H1 (cell line): ENCODE results near the gene ARMCX1. TPM values are rescaled to one million over a fixed set of nuclear protein-coding genes. Genes with fewer than 3 reads are reported as not detected.

Experiments
- CHD7 ChIP-seq: fragments of 300-600 bp; sonication (generic); IDR thresholded peaks from 2 replicates; pipeline ENCODE4 v1.7.1; 2012; ENCODE audit warnings: low read length, moderate library complexity, mild to moderate bottlenecking, inconsistent platforms; ENCODE audit not compliant: insufficient replicate concordance
- GABPA ChIP-seq: IDR thresholded peaks from 2 replicates; pipeline ENCODE4 v1.6.1; 2011; ENCODE audit warnings: mild to moderate bottlenecking, low read length, moderate library complexity, borderline replicate concordance; ENCODE audit not compliant: insufficient read depth
- HDAC2 ChIP-seq, 2 experiments: fragments of 300-600 bp in 1 of 2; sonication (generic) in 1 of 2; IDR thresholded peaks; 2 replicates each; pipeline ENCODE4 v1.6.1; 2011 to 2012; ENCODE audit warnings: low read depth in 2 of 2, low read length in 2 of 2, mild to moderate bottlenecking in 2 of 2, moderate library complexity in 2 of 2, borderline replicate concordance in 1 of 2, inconsistent platforms in 1 of 2
- HDAC6 ChIP-seq: IDR thresholded peaks from one replicate; pipeline ENCODE4 v1.7.1; 2012; ENCODE audit warnings: low read depth, mild to moderate bottlenecking, inconsistent platforms, low read length, moderate library complexity
- RFX5 ChIP-seq: IDR thresholded peaks from 2 replicates; pipeline ENCODE4 v1.6.1; 2011; ENCODE audit warnings: low read depth, low read length, improper control_type of control experiment, borderline replicate concordance
- YY1 ChIP-seq: IDR thresholded peaks from 2 replicates; pipeline ENCODE4 v1.6.1; 2011; ENCODE audit warnings: low read depth, mild to moderate bottlenecking, low read length
- polyA plus RNA-seq, 7 experiments: library from polyadenylated mRNA; depleted of rRNA in 3 of 7; stranded (reverse) in 5 of 7; unstranded in 2 of 7; fragments of >200 nt in 5 of 7; fragments of 200-250 nt in 2 of 7; gene quantifications; 1 replicate in 5 of 7; 2 replicates in 1 of 7; 4 replicates in 1 of 7; pipeline versions ENCODE4 v1.2.1 to v1.2.3, GENCODE V29; 2011 to 2013; ENCODE audit warnings: missing spikeins in 2 of 7, mixed read lengths in 2 of 7
- total RNA-seq: library from RNA; stranded (reverse); fragmentation: NEBNext Ultra II Directional; extraction: Animal tissue kit (Norgen Biotek cat#: 25700); gene quantifications from 2 replicates; pipeline ENCODE4 v1.2.1, GENCODE V29; 2021

The ARMCX1 gene
- total and polyA plus RNA-seq, 2 of the 8 experiments (the other 6 are each of a cell fraction or from before 2014, with no cell fraction given) = 12.5 to 29.1 TPM

GRCh38 chrX:101530944-101531343, 19.4 kb upstream of the ARMCX1 start (continued):
- TF ChIP-seq HDAC2 (IDR thresholded peaks at IDR 0.05; ENCODE audit: borderline replicate concordance in 1 of 2, low read depth in 2 of 2, low read length in 2 of 2) (no peak), YY1 (no peak), CHD7 (no peak), HDAC6 (no peak), GABPA (no peak), RFX5 (no peak)
- TF ChIP-seq, all 59 proteins: peak for 0
